ENCODE data around the gene SF3B1.
"Not testable (repeated sequence)": the region's sequence is repeated elsewhere in the genome, so short reads cannot be mapped to it uniquely, and the experiment has no call there.

The SF3B1 gene

DNA sequence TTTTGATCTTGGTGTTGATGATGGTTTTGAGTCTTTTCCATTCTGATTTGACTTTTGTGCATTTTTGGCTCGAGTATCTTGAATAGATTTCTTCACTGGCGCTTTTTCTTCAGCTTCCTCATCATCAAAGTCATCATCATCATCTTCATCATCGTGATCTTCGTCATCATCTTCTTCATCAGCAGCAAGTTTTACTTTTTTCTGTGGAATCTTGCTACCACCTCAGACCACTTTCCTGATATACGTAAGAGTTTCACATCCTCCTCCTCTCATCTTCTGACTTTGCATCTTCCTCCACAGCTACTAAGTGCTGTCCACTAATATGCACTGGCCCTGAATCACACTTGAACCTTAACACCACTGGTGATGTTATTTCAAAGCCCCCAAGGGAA is 54.9 kb downstream of the SF3B1 start:
- DNase-seq (ENCODE audit: low read depth): not testable (repeated sequence)

- not testable (repeated sequence) for DNase-seq (ENCODE audit: low read depth)
These were observed 55.4 kb downstream of the SF3B1 start for GRCh38 chr2:197379308-197379917.

DNA sequence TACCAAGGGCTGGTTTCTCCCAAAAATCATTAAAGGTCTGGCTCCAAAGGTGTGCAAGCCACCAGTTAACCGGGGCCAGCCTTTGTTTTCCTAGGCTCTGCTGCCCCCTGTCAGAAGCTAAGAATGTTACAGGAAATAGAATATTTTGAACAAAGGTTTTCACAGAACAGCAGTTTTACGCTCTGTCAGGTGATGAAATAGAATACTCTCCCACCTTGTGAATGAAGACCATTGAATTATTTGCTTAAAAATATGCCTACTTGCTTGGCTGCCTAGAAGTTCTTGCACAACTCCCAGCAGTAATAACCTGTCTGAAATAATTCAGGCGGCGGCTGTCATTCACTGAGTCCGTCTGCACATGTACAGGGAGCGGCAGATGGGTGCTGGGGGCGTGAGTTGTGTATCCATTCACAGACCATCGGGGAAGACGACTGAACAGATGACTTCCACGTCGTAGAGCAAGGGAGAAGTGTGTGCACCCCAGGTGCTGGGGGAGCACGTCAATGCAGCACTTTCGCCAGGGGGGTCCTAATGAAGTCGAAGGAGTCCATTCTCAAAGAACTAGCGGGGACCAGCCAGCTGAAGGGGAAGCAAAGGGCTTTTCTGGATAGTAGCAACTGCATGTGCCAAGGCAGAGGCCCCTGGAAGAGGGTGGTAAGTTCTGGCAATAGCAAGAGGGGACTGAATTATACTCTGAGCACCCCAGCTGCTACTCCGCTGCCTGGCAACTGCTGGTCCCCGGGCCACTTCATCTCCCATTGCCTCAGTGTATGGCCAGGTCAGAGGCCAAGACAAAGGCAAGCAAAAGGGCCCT is 56.1 kb downstream of the SF3B1 start:
- DNase-seq (ENCODE audit: low read depth): peak; percentile 40

- no peak for DNase-seq (ENCODE audit: low read depth)
These were observed 56.7 kb downstream of the SF3B1 start for GRCh38 chr2:197378086-197378485.

DNA sequence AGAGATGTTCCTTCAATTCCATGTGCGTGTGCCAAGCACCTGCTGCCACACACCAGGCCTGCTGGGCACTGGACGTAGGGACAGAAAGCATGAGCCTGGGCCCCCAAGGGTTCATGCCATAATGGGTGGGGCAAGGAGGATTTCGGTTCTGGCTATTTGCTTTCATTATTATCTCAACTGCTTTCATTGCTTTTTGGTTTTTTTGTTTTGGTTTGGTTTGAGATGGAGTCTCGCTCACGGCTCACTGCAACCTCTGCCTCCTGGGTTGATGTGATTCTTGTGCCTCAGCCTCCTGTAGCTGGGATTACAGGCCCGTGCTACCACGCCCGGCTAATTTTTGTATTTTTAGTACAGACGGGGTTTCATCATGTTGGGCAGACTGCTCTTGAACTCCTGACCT is 57.2 kb downstream of the SF3B1 start:
- DNase-seq (ENCODE audit: low read depth): no peak

DNA sequence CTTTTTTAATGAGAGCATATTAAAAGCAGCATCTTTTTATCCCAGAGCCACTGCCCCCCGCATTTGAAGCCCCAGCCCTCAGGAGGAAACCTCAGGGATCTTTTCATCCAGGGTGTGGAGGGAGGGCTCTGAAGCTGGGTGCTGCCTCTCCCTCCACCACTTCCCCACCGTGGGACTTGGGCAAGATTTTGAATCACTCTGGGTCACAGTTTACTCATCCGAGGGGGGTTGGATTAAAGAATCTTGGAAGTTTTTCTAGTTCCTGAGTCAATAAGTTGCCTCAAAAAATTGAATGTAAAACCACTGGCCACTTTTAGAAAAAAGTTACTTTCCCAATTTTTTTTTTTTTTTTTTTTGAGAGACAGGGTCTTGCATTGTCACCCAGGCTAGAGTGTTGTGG is 62.2 kb downstream of the SF3B1 start:
- no peak for DNase-seq (ENCODE audit: low read depth)

GRCh38 chr2:197370664-197371063 is 64.2 kb downstream of the SF3B1 start:
- not testable (repeated sequence) for DNase-seq (ENCODE audit: low read depth)

- DNase-seq (ENCODE audit: low read depth): no peak
These were observed 64.9 kb downstream of the SF3B1 start for GRCh38 chr2:197369933-197370320.

GRCh38 chr2:197369228-197369932 is 65.4 kb downstream of the SF3B1 start:
- DNase-seq (ENCODE audit: low read depth): no peak

GRCh38 chr2:197368412-197368811 is 66.4 kb downstream of the SF3B1 start:
- DNase-seq (ENCODE audit: low read depth): no peak

GRCh38 chr2:197363998-197364397 is 70.8 kb downstream of the SF3B1 start:
- DNase-seq (ENCODE audit: low read depth): no peak

GRCh38 chr2:197360744-197361156 is 74.1 kb downstream of the SF3B1 start:
- no peak for DNase-seq (ENCODE audit: low read depth)

- no peak for DNase-seq (ENCODE audit: low read depth)
These were observed 75.0 kb downstream of the SF3B1 start for GRCh38 chr2:197359859-197360258.

GRCh38 chr2:197358931-197359330 is 75.9 kb downstream of the SF3B1 start:
- no peak for DNase-seq (ENCODE audit: low read depth)

GRCh38 chr2:197357986-197358385 is 76.8 kb downstream of the SF3B1 start:
- DNase-seq (ENCODE audit: low read depth): no peak

DNA sequence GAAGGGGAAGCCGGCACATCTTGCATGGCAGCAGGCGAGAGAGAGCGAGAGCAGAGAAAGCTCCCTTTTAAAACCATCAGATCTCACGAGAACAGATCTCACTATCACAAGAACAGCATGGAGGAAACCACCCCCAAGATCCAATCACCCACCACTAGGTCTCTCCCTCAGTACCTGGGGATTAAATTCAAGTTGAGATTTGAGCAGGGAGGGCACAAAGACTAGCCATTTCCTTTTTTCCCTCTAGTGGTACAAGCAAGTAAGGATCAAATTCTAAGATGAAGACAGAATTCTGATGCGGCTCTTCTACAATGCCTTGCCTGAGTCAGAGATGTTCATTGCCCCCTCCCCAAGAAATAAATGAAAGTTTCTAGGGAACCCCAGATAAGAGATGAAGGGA is 78.7 kb downstream of the SF3B1 start:
- DNase-seq (ENCODE audit: low read depth): no peak

GRCh38 chr2:197354169-197354558 is 80.7 kb downstream of the SF3B1 start:
- DNase-seq (ENCODE audit: low read depth): no peak

DNA sequence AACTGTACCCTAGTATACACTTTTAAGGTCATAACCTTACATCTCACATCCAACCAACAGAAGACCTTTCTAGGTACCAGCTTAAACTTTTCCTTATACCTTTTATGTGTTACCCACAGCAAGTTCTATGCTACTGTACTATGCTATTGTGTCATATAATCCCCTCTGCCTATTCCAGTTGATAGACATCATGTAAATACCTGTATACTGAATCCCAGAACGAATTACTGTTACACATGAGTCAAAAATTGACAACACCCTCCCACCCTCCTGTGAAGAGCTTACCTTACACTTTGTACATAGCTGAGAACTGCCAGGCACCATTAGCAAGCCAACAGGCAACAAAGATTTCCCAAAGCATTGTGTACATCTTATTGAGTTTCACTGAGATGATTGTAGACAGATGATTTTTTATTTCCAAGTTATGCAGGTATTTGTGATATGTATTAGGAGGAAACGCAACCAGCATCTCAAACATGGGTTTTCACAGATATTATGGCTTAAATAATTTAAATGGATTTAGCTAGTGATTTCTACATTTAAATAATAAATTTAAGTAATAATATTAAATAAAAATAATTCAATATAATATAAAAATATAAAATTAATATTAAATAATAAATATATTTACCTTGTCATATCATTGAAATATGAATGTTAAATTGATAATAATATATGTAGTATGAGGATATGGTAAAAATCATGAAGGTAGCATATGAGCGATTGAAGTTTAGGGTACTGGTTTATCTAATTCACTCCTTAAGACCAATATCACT is 81.2 kb downstream of the SF3B1 start:
- no peak for DNase-seq (ENCODE audit: low read depth)

- no peak for DNase-seq (ENCODE audit: low read depth)
These were observed 85.1 kb downstream of the SF3B1 start for GRCh38 chr2:197349699-197350098.

- DNase-seq (ENCODE audit: low read depth): no peak
These were observed 86.0 kb downstream of the SF3B1 start for GRCh38 chr2:197348721-197349360.

DNA sequence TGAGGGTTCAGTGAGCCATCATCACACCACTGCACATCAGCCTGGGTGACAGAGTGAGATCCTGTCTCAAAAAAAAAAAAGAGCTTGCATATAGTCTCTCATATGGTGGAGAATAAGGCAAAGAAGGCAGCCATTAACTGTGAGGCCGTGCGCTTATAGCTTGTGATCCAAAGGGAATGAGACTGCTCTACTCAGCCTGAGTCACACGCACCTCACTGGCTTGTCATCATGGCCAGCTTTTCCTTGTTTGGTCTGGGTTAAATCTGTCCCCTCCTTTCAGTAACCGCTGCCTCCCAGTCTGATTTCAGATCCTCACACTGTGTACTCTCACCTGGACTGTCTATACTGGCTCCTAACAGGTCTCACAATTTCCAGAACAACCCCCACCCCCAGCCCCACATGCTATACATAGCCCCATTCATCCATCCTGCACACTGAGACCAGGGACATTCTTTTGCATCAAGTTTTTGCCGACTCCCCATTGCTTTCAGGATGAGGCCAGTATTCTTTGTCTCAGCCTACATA is 88.9 kb downstream of the SF3B1 start:
- no peak for DNase-seq (ENCODE audit: low read depth)

GRCh38 chr2:197343968-197344367 is 90.9 kb downstream of the SF3B1 start:
- not testable (repeated sequence) for DNase-seq (ENCODE audit: low read depth)

Data from stimulated activated CD8-positive, alpha-beta memory T cell treated with anti-CD3 and anti-CD28 coated beads, Interleukin-12 subunit alpha, Interleukin-12 subunit beta, amount 100 ng/mL, for 1 hour (primary cell).